GM23338 (cell line): ENCODE results near the gene RAD9B. TPM values are rescaled to one million over a fixed set of nuclear protein-coding genes. Genes with fewer than 3 reads are reported as not detected.
"Not testable (repeated sequence)": the region's sequence is repeated elsewhere in the genome, so short reads cannot be mapped to it uniquely, and the experiment has no call there.

Source experiments
- ATAC-seq: fragments of 200-7000 bp; cut with Tn5 transposase; 3 replicates; pipeline ENCODE4 v1.9.1; 2020
- DNase-seq: peaks from one replicate; pipeline ENCODE4 v3.0.0-alpha.2; 2015; ENCODE audit warnings: low spot score
- H2AFZ ChIP-seq: fragments of 200-600 bp; sonication (generic); 2 replicates; pipeline ENCODE4 v1.8.0; 2016; ENCODE audit warnings: antibody characterized with exemption, mild to moderate bottlenecking, moderate library complexity
- H3F3A ChIP-seq: fragments of 200-600 bp; sonication (generic); replicated peaks from 2 replicates; pipeline ENCODE4 v1.8.0; 2017; ENCODE audit warnings: antibody characterized with exemption, mixed run types, low read depth
- H3K27ac ChIP-seq: fragments of 200-600 bp; sonication (generic); 2 replicates; pipeline ENCODE4 v1.6.1; 2016; ENCODE audit warnings: low read depth
- H3K27me3 ChIP-seq: fragments of 200-600 bp; sonication (generic); 2 replicates; pipeline ENCODE4 v1.8.0; 2016; ENCODE audit warnings: mild to moderate bottlenecking, mixed run types, moderate library complexity; ENCODE audit not compliant: insufficient read depth
- H3K36me3 ChIP-seq: fragments of 200-600 bp; sonication (generic); 2 replicates; pipeline ENCODE4 v1.8.0; 2016; ENCODE audit warnings: mild to moderate bottlenecking; ENCODE audit not compliant: insufficient read depth
- H3K4me1 ChIP-seq: fragments of 200-600 bp; sonication (generic); 2 replicates; pipeline ENCODE4 v1.8.0; 2016; ENCODE audit warnings: mild to moderate bottlenecking, moderate library complexity; ENCODE audit not compliant: insufficient read depth
- H3K4me2 ChIP-seq: fragments of 200-600 bp; sonication (generic); 2 replicates; pipeline ENCODE4 v1.7.1; 2017; ENCODE audit warnings: mixed run types
- H3K4me3 ChIP-seq: fragments of 200-600 bp; sonication (generic); 2 replicates; pipeline ENCODE4 v1.6.1; 2016; ENCODE audit warnings: mixed run types
- H3K79me2 ChIP-seq: fragments of 200-600 bp; sonication (generic); replicated peaks from 2 replicates; pipeline ENCODE4 v1.8.0; 2017; ENCODE audit warnings: mild to moderate bottlenecking; ENCODE audit not compliant: insufficient read depth
- H3K9me2 ChIP-seq: fragments of 200-600 bp; sonication (generic); 2 replicates; pipeline ENCODE4 v1.8.0; 2017; ENCODE audit not compliant: insufficient read depth
- H4K20me1 ChIP-seq: fragments of 200-600 bp; sonication (generic); replicated peaks from 2 replicates; pipeline ENCODE4 v1.8.0; 2017; ENCODE audit warnings: mild to moderate bottlenecking; ENCODE audit not compliant: insufficient read depth
- H3K27ac Mint-ChIP-seq: 2 replicates; pipeline ENCODE4 v1.8.0; 2020; ENCODE audit warnings: inconsistent platforms, mild to moderate bottlenecking, moderate library complexity, mixed read lengths
- H3K27me3 Mint-ChIP-seq: 3 replicates; pipeline ENCODE4 v1.8.0; 2022; ENCODE audit warnings: low read depth, mild to moderate bottlenecking, moderate library complexity, mixed read lengths, inconsistent platforms; ENCODE audit not compliant: insufficient read depth, poor library complexity
- H3K36me3 Mint-ChIP-seq: 3 replicates; pipeline ENCODE4 v1.8.0; 2021; ENCODE audit warnings: low read depth, mild to moderate bottlenecking, inconsistent platforms, moderate library complexity, mixed read lengths
- H3K4me1 Mint-ChIP-seq: 3 replicates; pipeline ENCODE4 v1.8.0; 2020; ENCODE audit warnings: mild to moderate bottlenecking, inconsistent platforms, mixed read lengths
- H3K4me3 Mint-ChIP-seq: 3 replicates; pipeline ENCODE4 v1.8.0; 2021; ENCODE audit warnings: moderate library complexity, mild to moderate bottlenecking, inconsistent platforms, mixed read lengths
- H3K9me3 Mint-ChIP-seq: 3 replicates; pipeline ENCODE4 v1.8.0; 2020; ENCODE audit warnings: moderate library complexity, mild to moderate bottlenecking, inconsistent platforms, mixed read lengths
- CREB1 ChIP-seq: fragments of 250-450 bp; sonication (Bioruptor Pico); IDR thresholded peaks from 2 replicates; pipeline ENCODE4 v1.5.0; 2020; ENCODE audit warnings: low read depth, mild to moderate bottlenecking, moderate library complexity
- CTCF ChIP-seq, 2 experiments: fragments of 200-600 bp in 1 of 2; sonication (generic) in 1 of 2; conservative IDR thresholded peaks; 2 replicates each; pipeline versions ENCODE4 v1.5.1 to v1.6.1; 2016 to 2017; ENCODE audit warnings: antibody characterized with exemption in 2 of 2, low read depth in 2 of 2, mild to moderate bottlenecking in 2 of 2, moderate library complexity in 1 of 2
- EZH2 ChIP-seq: fragments of 200-600 bp; sonication (generic); IDR thresholded peaks from one replicate; pipeline ENCODE4 v1.8.0; 2017; ENCODE audit warnings: antibody characterized with exemption, mild to moderate bottlenecking, low read depth; ENCODE audit not compliant: unreplicated experiment
- NANOG ChIP-seq: IDR thresholded peaks from 2 replicates; pipeline ENCODE4 v1.6.1; 2016; ENCODE audit warnings: antibody characterized with exemption, borderline replicate concordance
- POLR2AphosphoS5 ChIP-seq: IDR thresholded peaks from 2 replicates; pipeline ENCODE4 v1.6.1; 2016; ENCODE audit warnings: antibody characterized with exemption, low read depth
- STAT1 ChIP-seq: IDR thresholded peaks from one replicate; pipeline ENCODE4 v1.6.1; 2016; ENCODE audit warnings: antibody characterized with exemption; ENCODE audit not compliant: unreplicated experiment
- ZNF114 ChIP-seq: fragments of 250-450 bp; sonication (Bioruptor Pico); IDR thresholded peaks from 2 replicates; pipeline ENCODE4 v1.5.0; 2020; ENCODE audit warnings: mild to moderate bottlenecking, moderate library complexity
- ZNF462 ChIP-seq: fragments of 250-450 bp; sonication (Bioruptor Pico); IDR thresholded peaks from 2 replicates; pipeline ENCODE4 v1.5.0; 2020; ENCODE audit warnings: mild to moderate bottlenecking, moderate library complexity
- polyA plus RNA-seq: library from polyadenylated mRNA; unstranded; fragments of >200 nt; fragmentation: Nextera tagmentation; extraction: Ambion mirVana; gene quantifications from 2 replicates; pipeline ENCODE4 v1.2.1, GENCODE V29; 2016
- total RNA-seq: library from RNA; depleted of rRNA; stranded (reverse); fragments of >200 nt; shearing (Covaris generic); gene quantifications from 2 replicates; pipeline ENCODE4 v1.2.3, GENCODE V29; 2014

Gene RAD9B
- total and polyA plus RNA-seq, 2 experiments from 2014 or later, result not detected

- TF ChIP-seq ZNF462 (CRISPR knock-in tag), result no peak
- TF ChIP-seq CTCF (conservative IDR thresholded peaks at IDR 0.05; ENCODE audit: low read depth in 2 of 2), result no peak
- TF ChIP-seq POLR2AphosphoS5, result no peak
- TF ChIP-seq STAT1, result no peak
- no peak for TF ChIP-seq ZNF114
- TF ChIP-seq NANOG, result no peak
- TF ChIP-seq CREB1 (CRISPR knock-in tag), result no peak
- TF ChIP-seq EZH2, result no peak
Observed at GRCh38 chr12:110458756-110459155, 43.4 kb upstream of the RAD9B start (continued).

GRCh38 chr12:110461189-110461588 is 40.9 kb upstream of the RAD9B start:
- not testable (repeated sequence) for H3K4me3 ChIP-seq, H3K27ac ChIP-seq, DNase-seq, H2AFZ ChIP-seq, H3K4me2 ChIP-seq, H3F3A ChIP-seq, H3K27ac Mint-ChIP-seq, H3K9me3 Mint-ChIP-seq, H3K4me1 ChIP-seq, H3K4me1 Mint-ChIP-seq, H3K27me3 ChIP-seq, ATAC-seq, H3K4me3 Mint-ChIP-seq, H3K9me2 ChIP-seq, H3K27me3 Mint-ChIP-seq
- peaks cover 21% of the 10 kb centered on the region for H4K20me1 ChIP-seq
- H3K36me3 ChIP-seq, result peaks cover 20% of the 10 kb centered on the region
- peaks cover 54% of the 10 kb centered on the region for H3K36me3 Mint-ChIP-seq
- H3K79me2 ChIP-seq, result peaks cover 45% of the 10 kb centered on the region
